GM12801 (cell line): ENCODE data around the gene TSR1.

ENCODE experiments used
- TF ChIP-seq, protein P1 (sequence below): IDR thresholded peaks from one replicate; pipeline ENCODE4 v1.5.1; 2011; ENCODE audit warnings: control low read depth; ENCODE audit not compliant: insufficient read length; ENCODE audit errors: extremely low read depth

The TSR1 gene

DNA sequence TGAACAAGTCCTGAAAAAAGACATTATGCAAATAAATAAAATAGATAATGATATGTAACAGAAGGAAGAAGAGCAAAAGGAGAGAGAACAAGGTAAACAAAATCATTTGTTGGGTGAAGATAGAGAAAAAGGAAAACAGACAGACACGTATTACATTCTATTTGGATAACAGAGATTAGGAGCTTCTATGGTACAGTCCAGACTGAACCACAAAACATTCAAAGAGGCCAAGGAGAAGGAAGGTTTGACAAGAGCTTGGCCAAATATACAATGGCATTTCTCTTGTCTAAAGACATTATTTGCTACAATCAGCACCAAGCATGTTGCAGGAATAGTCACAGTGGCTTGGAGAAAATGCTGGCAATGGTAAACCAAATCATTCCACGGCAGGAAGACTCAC, 61.8 kb downstream of the TSR1 start:
- TF ChIP-seq, protein P1, sequence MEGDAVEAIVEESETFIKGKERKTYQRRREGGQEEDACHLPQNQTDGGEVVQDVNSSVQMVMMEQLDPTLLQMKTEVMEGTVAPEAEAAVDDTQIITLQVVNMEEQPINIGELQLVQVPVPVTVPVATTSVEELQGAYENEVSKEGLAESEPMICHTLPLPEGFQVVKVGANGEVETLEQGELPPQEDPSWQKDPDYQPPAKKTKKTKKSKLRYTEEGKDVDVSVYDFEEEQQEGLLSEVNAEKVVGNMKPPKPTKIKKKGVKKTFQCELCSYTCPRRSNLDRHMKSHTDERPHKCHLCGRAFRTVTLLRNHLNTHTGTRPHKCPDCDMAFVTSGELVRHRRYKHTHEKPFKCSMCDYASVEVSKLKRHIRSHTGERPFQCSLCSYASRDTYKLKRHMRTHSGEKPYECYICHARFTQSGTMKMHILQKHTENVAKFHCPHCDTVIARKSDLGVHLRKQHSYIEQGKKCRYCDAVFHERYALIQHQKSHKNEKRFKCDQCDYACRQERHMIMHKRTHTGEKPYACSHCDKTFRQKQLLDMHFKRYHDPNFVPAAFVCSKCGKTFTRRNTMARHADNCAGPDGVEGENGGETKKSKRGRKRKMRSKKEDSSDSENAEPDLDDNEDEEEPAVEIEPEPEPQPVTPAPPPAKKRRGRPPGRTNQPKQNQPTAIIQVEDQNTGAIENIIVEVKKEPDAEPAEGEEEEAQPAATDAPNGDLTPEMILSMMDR: no peak
